Activated T-cell treated with anti-CD3 and anti-CD28 coated beads, Interleukin-2, amount 50 U/mL, for 1 hour (primary cell): ENCODE measurements around the gene TBC1D2.
"Not testable (repeated sequence)": the region's sequence is repeated elsewhere in the genome, so short reads cannot be mapped to it uniquely, and the experiment has no call there.

ENCODE experiments used
- DNase-seq: peaks from one replicate; pipeline ENCODE4 v3.0.0-alpha.2; 2020

Gene TBC1D2, protein sequence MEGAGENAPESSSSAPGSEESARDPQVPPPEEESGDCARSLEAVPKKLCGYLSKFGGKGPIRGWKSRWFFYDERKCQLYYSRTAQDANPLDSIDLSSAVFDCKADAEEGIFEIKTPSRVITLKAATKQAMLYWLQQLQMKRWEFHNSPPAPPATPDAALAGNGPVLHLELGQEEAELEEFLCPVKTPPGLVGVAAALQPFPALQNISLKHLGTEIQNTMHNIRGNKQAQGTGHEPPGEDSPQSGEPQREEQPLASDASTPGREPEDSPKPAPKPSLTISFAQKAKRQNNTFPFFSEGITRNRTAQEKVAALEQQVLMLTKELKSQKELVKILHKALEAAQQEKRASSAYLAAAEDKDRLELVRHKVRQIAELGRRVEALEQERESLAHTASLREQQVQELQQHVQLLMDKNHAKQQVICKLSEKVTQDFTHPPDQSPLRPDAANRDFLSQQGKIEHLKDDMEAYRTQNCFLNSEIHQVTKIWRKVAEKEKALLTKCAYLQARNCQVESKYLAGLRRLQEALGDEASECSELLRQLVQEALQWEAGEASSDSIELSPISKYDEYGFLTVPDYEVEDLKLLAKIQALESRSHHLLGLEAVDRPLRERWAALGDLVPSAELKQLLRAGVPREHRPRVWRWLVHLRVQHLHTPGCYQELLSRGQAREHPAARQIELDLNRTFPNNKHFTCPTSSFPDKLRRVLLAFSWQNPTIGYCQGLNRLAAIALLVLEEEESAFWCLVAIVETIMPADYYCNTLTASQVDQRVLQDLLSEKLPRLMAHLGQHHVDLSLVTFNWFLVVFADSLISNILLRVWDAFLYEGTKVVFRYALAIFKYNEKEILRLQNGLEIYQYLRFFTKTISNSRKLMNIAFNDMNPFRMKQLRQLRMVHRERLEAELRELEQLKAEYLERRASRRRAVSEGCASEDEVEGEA

DNA sequence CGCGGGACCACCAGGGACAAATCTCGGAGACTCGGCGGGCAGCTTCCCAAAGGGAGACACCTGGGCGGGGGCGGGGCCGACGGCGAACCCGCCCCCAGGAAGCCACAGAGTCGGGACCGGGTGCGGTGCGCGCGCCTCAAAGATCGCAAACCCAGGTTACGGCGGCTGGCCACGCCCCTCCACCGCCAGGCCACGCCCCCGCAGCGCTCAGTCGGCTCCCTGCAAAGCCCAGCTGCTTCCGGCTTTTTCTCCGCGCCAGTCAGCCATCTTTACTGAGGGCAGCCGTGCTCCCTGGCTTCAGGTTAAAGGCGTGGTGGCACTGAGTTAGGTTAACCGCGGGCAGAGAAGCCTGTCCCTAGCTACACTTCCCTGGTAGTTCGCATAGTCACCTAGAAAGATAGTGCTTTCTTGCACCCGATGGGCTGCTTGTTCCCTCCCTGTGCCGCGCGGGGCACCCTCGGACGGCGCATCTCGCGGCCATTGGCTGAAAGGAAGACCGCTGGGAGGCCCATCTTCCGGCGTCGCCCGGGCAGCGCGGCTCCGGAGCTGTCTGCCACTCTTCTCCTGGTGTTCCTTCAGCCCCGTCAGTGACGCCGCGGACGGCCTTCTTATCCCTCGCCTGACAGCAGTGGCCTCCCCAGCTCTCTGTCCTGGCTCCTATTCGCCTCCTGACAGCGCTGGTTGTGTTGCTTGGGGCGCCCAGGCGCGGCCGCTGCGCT is at the start of gene TBC1D2:
Gene TBC1D2, minus strand, starts transcription at position 72 of the 719 bp plus-strand sequence. CDS start 108 bp downstream, outside the sequence.
- DNase-seq: peak; percentile 99

DNA sequence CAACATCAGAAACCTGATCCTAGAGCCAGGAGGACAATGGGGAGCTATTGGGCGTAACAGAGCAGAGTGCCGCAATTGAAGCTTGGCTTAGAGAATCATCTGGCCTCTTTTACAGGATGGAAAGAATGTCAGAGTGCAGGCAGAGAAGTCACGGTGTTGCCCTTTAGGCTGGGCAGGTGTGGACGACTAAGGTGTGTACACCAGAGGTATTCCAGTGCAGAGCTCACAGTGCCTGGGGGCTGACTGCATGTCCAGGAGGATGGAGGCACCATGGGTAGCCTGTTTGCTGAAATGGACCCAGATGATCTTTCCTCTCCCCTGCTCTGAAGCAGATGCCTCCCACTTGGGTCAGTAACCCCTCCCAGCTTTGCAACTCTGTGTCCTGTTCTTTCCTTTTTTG is 48.9 kb upstream of the TBC1D2 start:
- DNase-seq: no peak

DNA sequence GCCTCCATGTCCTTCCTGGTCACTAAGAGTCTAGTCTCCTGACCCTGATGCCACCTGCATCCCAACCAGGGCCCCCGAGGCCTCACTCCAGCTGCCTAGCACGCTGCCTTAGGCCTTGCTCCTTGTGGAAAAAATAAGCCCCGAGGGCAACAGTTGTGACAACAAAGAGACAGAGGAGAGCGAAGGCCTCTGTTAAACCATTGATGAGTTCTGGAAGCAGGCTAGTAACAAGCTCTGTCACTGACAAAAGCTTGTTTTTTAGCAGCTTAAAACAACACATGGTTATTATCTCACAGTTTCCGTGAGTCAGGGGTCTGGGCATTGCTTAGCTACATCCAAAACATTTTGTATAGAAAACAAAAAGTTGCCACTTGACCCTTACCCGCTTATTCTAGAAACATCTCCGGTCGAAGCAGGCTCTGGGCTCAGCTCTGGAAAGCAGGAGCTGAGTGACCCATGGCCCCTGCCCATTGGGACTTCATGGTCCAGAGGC is 48.2 kb upstream of the TBC1D2 start:
- no peak for DNase-seq

DNA sequence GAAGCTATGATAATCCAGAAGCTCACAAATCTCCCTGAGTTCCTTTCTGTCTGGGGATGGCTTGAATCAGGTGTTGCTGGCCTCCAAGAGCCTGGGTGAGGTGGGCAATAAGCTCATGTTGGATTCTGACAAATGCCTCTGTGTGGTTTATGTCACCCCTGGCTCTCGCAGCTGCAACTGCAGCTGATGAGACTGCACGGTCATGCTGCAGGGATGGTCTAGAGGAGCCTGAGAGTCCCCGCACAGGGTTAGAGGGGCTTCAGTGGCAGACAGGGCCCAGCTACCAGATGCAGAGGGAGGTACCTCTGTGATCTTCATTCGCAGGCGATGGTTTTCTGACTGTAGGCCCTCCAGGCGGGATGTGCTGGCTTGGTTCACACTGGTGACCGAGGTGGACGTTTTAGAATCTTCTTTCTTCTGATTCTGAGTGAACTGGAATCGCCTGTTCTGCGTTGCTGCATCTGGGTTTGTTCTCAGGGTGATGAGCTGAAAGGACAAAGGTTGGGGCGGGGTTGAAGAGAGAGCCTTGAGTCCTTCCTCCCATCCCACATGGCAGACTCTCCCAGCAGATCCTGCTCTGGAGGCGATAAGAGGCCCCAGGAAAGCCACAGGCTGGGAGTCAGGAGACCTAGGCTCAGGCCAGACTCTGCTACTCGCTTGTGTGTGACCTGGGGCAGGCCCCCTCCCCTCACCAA is 47.6 kb upstream of the TBC1D2 start:
- no peak for DNase-seq

DNA sequence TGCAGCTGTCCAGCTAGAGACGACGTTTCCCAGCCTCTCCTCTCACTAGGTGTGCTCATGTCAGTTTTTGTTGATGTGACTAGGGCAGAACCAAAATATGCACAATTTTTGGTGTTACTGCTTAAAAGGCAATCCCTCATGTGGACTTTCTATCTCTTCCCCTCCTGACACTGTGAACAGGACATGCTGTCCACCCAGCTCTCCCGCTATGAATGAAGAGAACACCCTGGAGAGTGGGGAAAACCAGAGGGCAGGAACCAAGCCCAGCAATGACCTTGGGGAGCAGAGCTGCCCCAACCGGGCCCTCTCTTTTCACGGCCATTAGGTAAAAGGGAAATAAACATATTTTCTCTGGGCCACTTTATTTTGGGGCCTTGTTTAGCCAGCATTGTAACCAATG is 46.7 kb upstream of the TBC1D2 start:
- no peak for DNase-seq

DNA sequence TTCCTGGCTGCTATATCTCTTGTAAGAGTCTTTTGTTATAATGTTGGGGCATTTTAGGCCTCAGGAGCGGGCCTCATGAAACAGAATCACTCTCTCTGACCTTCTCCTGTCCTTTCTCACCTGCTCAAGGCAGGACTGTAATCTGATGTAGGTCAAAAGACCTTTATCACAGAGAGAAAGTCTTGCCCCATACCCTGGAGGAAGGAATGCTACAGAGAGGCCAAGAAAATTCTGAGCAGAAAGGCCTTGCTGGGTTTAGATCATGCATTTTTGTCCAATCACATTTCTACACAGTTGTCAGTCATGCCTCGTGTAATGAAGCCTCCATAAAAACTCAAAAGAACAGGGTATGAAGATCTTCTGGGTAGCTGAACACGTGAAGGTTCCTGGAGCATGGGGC is 45.2 kb upstream of the TBC1D2 start:
- no peak for DNase-seq

DNA sequence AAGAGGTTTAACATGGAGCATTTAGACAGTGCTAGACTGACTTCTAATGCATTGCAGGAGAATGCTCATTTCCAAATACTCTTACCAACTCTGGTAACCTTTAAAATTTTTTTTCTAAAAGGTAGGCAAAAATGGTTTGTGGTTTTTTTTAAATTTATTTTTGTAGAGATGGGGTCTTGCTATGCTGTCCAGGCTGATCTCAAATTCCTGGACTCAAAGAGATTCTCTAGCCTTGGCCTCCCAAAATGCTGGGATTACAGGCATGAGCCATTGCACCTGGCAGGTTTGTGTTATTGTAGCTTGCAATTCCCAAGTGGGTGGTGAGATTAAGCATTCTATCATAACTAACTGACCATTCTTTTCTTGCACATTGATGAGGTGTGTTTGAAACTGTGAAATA is 43.0 kb upstream of the TBC1D2 start:
- no peak for DNase-seq

DNA sequence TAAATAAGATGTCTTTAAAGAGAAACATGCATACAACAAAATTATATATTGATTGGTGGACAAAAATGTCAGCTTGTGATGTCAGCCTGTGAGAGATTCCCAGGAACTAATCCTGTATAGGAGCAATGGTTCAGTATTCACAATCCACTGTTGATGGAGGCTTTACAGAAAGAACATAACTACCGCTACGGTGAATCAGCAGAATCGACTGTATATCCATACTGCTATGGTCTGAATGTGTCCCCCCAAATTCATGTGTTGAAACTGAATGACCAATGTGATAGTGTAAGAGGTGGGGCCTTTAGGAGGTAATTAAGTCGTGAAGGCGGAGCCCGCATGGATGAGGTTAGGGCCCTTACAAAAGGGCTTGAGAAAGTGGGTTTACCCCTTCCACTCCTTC is 40.4 kb upstream of the TBC1D2 start:
- DNase-seq: no peak

DNA sequence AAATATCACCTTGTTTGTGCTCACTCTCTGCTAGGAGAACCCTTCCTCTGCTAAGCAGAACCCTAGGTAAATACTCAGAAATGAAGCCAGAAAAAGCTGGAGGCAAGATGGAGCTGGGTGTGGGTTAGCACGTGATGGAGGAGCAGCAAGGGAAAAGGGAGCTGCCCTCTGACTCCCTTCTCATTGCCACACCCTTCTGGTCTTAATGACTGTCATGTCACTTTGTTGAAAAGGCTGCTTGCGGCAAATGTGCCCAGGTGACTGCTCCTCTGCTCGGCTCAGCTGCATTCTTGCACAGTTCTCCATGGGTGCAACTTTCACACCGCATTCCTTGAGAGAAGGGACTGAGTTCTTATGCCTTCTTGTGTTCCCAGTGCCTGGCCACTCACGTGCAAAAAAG is 36.4 kb upstream of the TBC1D2 start:
- DNase-seq: no peak

DNA sequence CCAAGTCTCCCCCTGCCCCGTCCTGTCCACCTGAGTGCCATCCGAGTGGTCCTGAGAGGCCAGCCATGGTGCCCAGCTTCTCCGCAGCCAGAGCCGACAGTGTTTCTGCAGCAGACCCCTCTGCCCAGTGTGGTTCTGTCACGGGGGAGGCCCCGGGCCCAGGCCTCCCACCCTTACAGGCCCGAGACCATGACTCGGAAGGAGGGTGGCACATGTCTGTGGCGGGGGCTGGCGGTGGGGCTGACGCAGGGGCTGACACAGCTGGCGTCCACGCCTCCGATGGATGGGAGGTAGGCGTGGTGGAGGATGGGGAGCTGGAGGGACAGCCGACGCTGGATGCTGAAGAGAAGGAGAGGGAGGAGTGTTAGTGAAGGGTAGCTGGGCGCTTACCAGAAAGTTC is 35.0 kb upstream of the TBC1D2 start:
- no peak for DNase-seq

DNA sequence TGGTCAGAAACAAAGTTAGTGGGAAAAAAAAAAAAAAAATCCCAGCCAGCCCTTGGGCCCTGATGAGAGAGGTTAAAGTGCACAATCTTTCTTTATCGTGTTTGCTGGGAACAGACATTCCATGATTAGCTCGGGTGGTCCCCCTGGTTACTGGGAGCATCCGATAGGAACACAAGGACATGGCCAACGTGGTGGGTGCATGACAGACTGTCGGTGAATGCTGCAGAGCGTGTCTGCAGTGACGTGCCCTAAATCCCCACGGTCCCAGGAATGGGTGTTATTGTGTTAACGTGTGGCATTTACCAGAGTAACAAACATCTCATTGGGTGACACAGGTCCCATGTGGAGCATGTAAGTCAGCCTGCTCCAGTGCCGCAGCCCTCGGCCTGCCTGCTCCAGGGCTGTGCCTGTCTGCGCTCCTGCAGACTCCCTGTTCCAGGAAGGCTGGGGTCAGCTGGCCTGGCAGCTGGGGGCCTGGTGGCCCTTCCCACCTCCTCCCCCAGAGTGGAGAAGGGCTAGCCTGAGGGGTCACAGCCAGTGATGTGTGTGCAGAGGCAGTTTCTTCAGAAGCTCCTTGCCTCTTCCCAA is 34.3 kb upstream of the TBC1D2 start:
- no peak for DNase-seq

DNA sequence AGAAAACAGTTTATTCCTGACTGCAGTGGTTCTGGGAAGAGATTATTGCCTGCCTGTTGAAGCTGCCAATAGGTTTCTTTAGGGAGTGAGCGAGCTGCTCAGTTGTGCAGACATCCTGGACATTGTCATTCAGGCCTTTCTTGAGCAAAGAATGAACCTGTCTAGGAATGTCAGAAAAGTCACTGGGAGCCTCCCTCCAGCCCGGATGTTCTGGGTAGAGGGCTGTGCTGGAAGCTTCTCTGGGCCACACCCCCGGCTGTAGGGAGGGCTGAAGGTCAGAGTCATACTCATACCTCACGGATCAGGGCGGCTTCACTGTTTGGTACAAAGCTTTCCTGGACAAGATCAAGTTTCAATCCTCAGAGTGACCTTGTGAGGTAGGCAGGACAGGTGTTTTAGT is 33.4 kb upstream of the TBC1D2 start:
- no peak for DNase-seq

DNA sequence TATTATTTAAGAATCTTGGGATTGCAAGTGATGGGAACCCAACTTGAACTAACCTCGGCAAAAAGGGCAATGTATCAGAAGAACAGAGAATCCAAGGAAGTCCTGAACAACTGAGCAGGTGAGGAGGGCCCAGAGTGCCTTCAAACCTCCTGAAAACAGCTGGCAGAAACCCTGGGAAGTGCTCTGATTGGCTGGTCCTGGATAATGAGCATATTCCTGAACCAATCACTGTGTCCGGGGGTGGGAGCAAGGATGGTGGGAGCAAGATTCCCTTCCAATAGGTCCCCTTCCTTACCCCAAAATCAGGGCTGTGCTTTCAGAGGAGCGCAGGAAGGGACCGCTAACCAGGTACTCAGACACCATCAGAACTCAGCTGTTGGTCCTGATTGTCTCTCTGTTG is 31.9 kb upstream of the TBC1D2 start:
- no peak for DNase-seq

DNA sequence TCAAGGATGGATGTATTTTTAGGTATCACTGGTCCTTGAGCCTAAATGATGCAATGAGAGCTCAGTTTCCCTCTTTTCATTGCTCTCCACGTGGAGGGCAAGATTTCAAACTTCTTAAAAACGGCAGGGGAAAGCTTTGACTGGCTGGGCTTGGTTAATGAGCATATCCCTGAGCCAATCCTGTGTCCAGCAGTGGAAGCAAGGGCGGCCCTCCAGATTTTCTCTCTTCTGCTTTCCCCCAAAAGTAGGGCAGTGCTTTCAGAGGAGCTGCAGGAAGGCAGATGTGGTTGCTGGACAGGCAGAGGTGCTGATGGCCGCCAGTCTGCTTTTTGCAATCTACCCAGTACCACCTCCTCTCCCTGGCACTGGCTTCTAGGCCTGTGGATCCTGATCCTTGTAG is 30.0 kb upstream of the TBC1D2 start:
- no peak for DNase-seq

DNA sequence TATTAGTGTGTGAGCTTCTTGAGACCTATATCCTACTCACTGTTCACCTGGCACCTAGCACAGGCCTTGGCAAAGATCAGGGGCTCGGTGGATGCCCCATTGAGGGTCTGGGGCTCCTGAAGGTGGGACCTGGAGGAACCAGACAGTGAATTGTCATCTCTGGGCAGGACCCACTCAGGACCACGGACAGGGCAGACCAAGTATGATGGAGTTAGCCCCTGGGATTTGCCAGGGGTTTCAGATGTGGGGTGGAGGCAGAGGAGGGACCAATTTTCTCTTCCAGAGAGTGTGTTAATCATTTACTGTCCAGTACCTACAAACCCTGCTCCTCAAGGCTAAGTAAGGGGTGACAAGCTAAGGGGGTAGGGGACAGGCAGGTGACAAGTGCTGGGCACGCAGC is 29.3 kb upstream of the TBC1D2 start:
- no peak for DNase-seq

DNA sequence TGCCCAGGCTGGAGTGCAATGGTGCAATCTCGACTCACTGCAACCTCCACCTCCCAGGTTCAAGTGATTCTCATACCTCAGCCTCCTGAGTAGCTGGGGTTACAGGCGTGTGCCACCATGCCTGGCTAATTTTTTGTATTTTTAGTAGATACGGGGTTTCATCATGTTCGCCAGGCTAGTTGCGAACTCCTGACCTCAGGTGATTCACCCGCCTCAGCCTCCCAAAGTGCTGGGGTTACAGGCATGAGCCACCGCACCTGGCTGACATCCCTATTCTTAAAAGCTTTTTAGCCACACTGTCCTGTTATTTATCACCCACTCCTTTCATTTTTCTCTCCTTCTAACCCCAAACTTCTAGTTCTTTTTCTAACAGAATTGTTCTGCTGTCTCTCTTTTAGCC is 27.7 kb upstream of the TBC1D2 start:
- DNase-seq: not testable (repeated sequence)

DNA sequence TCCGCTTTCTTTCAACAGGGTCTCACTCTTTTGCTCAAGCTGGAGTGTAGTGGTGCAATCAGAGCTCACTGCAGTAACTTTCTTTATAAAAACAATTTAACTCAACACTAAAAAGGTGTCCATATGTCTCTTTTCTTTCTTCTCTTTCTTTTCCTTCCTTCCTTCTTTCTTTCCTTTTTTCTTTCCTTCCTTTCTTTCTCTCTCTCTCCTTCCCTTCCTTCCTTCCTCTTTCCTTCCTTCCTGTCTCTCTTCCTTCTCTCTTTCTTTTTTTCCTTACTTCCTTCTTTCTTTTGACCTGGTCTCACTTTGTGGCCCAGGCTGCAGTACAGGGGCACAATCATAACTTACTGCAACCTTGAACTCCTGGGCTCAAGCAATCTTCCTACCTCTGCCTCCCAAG is 25.8 kb upstream of the TBC1D2 start:
- DNase-seq: no peak

DNA sequence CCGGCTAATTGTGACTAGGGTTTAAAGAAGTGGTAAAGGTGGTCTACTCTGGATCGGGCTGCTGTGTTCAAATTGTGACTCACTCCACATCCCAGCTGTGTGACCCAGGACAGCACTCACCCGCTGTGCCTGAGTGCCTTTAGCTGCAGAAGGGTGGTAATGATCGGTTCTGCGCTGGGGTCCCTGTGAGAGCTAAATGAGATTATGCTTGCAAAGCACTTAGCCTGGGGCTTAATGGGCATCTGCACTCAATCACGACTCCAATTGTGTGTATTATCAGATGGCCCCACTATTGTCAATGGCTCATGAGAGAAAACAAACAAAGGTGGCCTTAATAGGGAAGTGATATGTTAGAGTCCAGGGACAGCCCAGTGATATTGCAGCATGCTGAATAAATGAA is 25.1 kb upstream of the TBC1D2 start:
- no peak for DNase-seq

DNA sequence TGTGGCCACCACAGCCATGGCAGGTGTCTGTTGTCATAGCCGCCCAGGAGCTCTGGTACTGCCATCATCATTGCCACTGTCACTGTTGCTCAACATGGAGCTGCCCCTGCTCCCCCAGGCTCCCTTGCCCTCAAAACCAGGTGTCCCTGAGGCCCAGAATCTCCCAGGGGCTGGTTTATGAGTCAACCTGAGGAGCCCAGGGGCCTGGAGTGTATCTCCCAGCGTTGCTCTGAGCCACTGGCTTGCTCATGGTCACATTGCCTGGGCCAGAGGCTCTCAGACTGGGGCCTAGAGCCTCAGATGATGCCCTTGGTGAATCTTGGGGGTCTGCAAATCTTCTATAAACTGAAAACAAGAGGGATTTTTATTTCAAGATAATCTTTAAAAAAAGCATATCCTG is 24.7 kb upstream of the TBC1D2 start:
- DNase-seq: no peak

DNA sequence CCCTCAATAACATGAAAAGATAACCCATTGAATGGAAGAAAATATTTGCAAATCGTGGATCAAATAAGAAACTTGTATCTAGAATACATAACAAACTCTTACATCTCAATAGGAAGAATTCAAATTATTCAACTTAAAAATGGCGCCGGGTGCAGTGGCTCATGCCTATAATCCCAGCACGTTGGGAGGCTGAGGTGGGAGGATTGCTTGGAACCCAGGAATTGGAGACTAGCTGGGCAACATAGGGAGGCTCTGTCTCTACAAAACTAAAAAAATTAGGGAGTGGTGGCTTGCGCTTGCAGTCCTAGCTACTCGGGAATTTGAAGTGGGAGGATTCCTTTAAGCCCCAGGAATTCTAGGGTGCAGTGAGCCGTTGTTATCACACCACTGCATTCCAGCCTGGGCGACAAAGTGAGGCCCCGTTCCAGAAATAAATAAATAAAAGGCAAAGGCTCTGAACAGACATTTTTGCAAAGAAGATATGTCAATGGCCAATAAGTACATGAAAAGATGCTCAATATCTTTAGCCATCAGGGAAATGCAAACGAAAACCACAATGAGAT is 21.5 kb upstream of the TBC1D2 start:
- DNase-seq: no peak

DNA sequence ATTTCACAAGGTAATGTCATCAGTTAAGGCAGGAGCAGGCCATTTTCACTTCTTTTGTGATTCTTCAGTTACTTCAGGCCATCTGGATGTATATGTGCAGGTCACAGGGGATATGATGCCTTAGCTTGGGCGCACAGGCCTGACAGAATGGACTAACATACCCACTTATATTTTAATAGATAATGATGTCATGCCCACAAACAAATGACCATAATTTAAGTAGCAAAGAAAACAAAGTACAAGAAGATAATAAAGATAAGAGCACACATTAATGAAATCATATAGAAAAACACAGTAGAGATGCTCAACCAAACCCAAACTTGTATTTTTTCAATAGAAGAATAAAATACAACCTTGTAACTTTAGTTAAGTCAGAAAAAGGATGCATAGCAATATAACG is 19.7 kb upstream of the TBC1D2 start:
- no peak for DNase-seq

DNA sequence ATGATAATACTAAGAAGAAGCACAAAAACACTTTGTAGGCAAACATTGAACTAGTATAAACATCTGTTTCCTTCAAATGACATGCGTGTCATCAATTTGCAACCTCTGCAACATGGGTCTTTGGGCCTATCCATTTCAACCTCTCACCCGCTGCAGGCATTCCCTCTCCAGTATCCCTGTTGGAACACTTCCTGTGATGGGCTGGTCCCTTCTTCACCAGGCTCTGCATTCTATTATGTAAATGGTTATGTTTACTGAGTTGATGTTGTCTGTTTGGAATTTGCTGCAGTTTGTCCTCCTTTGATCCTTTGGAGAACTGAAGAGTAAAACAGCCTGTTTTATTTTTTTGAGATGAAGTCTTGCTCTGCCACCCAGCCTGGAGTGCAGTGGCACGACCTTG is 16.6 kb upstream of the TBC1D2 start:
- no peak for DNase-seq
